Measurements from ENCODE around the gene DEFB125. TPM values are rescaled to one million over a fixed set of nuclear protein-coding genes. Genes with fewer than 3 reads are reported as not detected.
"Not testable (repeated sequence)": the region's sequence is repeated elsewhere in the genome, so short reads cannot be mapped to it uniquely, and the experiment has no call there.

DEFB125 gene
- total and polyA plus RNA-seq, 3 donors from 2014 or later, result 0.25 to 0.67 TPM; not detected in 1

DNA sequence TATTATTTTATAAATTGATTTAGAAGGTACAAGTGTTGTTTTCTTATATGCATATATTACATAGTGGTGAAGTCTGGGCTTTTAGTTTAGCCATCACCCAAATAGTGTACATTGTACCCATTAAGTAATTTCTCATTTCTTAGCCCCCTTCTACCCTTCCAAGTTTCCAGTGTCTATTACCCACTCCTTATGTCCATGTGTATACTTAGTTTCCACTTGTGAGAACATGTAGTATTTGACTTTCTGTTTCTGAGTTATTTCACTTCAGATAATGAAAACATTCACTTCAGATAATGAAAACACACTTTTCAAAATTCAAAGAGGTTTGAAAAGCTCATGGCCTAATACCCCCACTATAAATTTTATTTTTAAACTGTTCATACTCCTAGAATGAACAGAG is 14.5 kb downstream of the DEFB125 start:
- no peaks in the 10 kb centered on the region for H3K27me3 ChIP-seq
- H3K27ac ChIP-seq, result no peak overlapping the region
- H3K4me3 ChIP-seq, result no peak overlapping the region
- H3K9me3 ChIP-seq, result no peaks in the 10 kb centered on the region
- no peaks in the 10 kb centered on the region for H3K36me3 ChIP-seq (ENCODE audit: low read depth, missing control alignments)
- no peak for TF ChIP-seq POLR2A (IDR thresholded peaks at IDR 0.05)
- TF ChIP-seq, protein P1, sequence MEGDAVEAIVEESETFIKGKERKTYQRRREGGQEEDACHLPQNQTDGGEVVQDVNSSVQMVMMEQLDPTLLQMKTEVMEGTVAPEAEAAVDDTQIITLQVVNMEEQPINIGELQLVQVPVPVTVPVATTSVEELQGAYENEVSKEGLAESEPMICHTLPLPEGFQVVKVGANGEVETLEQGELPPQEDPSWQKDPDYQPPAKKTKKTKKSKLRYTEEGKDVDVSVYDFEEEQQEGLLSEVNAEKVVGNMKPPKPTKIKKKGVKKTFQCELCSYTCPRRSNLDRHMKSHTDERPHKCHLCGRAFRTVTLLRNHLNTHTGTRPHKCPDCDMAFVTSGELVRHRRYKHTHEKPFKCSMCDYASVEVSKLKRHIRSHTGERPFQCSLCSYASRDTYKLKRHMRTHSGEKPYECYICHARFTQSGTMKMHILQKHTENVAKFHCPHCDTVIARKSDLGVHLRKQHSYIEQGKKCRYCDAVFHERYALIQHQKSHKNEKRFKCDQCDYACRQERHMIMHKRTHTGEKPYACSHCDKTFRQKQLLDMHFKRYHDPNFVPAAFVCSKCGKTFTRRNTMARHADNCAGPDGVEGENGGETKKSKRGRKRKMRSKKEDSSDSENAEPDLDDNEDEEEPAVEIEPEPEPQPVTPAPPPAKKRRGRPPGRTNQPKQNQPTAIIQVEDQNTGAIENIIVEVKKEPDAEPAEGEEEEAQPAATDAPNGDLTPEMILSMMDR (IDR thresholded peaks at IDR 0.05), result no peak
- H3K4me1 ChIP-seq, result no peaks in the 10 kb centered on the region
- intact Hi-C loops (cut with DNase I; ENCODE audit: low total_unique reads), result no loop called here
- no peak for DNase-seq

GRCh38 chr20:103456-103855 is 16.0 kb downstream of the DEFB125 start:
- no peak overlapping the region for H3K27ac ChIP-seq
- no peaks in the 10 kb centered on the region for H3K9me3 ChIP-seq
- H3K4me1 ChIP-seq, result no peaks in the 10 kb centered on the region
- DNase-seq, result no peak
- WGBS, 2 donors, result 85% methylated on average over 5 of the region's 5 CpGs; no CpG with 5 or more reads in 1 of the 2 donors
- no peak overlapping the region for H3K4me3 ChIP-seq
- H3K27me3 ChIP-seq, result no peaks in the 10 kb centered on the region
- TF ChIP-seq POLR2A (IDR thresholded peaks at IDR 0.05), result no peak
- TF ChIP-seq, protein P1 (IDR thresholded peaks at IDR 0.05), result no peak
- intact Hi-C loops (cut with DNase I; ENCODE audit: low total_unique reads), result no loop called here
- no peaks in the 10 kb centered on the region for H3K36me3 ChIP-seq (ENCODE audit: low read depth, missing control alignments)

DNA sequence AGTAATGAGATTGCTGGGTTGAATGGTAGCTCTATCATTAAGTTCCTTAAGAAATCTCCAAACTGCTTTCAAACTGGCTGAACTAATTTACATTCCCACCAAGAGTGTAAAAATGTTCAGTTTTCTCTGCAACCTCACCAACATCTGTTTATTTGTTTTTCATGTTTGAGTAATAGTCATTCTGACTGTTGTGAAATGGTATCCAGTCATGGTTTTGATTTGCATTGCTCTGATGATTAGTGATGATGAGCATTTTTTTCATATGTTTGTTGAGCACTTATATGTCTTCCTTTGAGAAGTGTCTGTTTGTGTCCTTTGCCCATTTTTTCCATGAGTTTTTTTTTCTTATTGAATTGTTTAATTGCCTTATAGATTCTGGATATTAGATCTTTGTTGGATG is 24.9 kb downstream of the DEFB125 start:
- H3K4me3 ChIP-seq, result no peak overlapping the region
- H3K36me3 ChIP-seq (ENCODE audit: low read depth, missing control alignments), result no peaks in the 10 kb centered on the region
- H3K27me3 ChIP-seq, result no peaks in the 10 kb centered on the region
- intact Hi-C loops (cut with DNase I; ENCODE audit: low total_unique reads), result no loop called here
- no peak for DNase-seq
- no peak for TF ChIP-seq POLR2A (IDR thresholded peaks at IDR 0.05)
- TF ChIP-seq, protein P1 (IDR thresholded peaks at IDR 0.05), result no peak
- H3K4me1 ChIP-seq, result no peaks in the 10 kb centered on the region
- H3K27ac ChIP-seq, result no peak overlapping the region
- no peaks in the 10 kb centered on the region for H3K9me3 ChIP-seq

DNA sequence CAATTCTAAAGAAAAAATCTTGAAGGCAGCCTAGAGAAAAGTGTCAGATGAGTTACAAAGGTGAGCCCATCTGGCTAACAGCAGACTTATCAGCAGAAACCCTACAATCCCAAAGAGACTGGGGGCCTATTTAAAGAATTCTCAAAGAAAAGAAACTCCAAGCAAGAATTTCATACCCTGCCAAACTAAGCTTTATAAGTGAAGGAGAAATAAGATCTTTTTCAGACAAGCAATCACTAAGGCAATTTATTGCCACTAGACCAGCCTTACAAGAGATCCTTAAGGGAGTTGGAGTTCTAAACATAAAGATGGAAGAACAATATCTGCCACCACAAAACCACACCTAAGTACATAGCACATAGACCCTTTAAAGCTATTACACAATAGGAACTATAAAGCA is 30.0 kb downstream of the DEFB125 start:
- no peak for TF ChIP-seq POLR2A (IDR thresholded peaks at IDR 0.05)
- TF ChIP-seq, protein P1 (IDR thresholded peaks at IDR 0.05), result no peak
- intact Hi-C loops (cut with DNase I; ENCODE audit: low total_unique reads), result no loop called here
- H3K4me1 ChIP-seq, result no peaks in the 10 kb centered on the region
- no peak overlapping the region for H3K27ac ChIP-seq
- no peak for DNase-seq
- no peaks in the 10 kb centered on the region for H3K27me3 ChIP-seq
- no peaks in the 10 kb centered on the region for H3K9me3 ChIP-seq
- no peak overlapping the region for H3K4me3 ChIP-seq
- H3K36me3 ChIP-seq (ENCODE audit: low read depth, missing control alignments), result no peaks in the 10 kb centered on the region

- 88 to 94% methylated on average over 21 to 28 of the region's 28 CpGs for WGBS, 2 donors
Observed at GRCh38 chr20:129786-130323, 42.4 kb downstream of the DEFB125 start.

More at GRCh38 chr20:129786-130323, 42.4 kb downstream of the DEFB125 start:
- intact Hi-C loops (cut with DNase I; ENCODE audit: low total_unique reads); H3K36me3 ChIP-seq (ENCODE audit: low read depth, missing control alignments); DNase-seq; H3K4me3 ChIP-seq; H3K9me3 ChIP-seq; H3K27me3 ChIP-seq; H3K4me1 ChIP-seq; H3K27ac ChIP-seq: not testable (repeated sequence)

All from testis (tissue), 3 donors.